Measurements from ENCODE around the gene CP. TPM values are rescaled to one million over a fixed set of nuclear protein-coding genes. Genes with fewer than 3 reads are reported as not detected.

CP gene
- total and polyA plus RNA-seq, 9 of the 15 experiments (the other 6 are each of a cell fraction or from before 2014, with no cell fraction given): 0.30 to 0.75 TPM; not detected in 7

- CTCF ChIA-PET (ENCODE audit: low intra/inter-chr PET ratio): no interaction called here
- POLR2A ChIA-PET: no interaction called here
- no peak for DNase-seq (ENCODE audit: extremely low read depth in 1 of 4, low spot score in 3 of 4)
- Histone ChIP-seq H3K9me1 (ENCODE audit: control insufficient read depth, insufficient read depth, low read length) (no peaks in the 10 kb centered on the region), H3K4me3 (no peak overlapping the region), H3K9ac (ENCODE audit: insufficient read depth in 1 of 2, low read depth in 2 of 2, low read length in 2 of 2) (no peak overlapping the region), H3K79me2 (ENCODE audit: control insufficient read depth, insufficient read depth, low read length) (no peaks in the 10 kb centered on the region), H2AFZ (ENCODE audit: low read depth, low read length) (no peak overlapping the region), H3K4me2 (ENCODE audit: insufficient read depth, low read length) (no peak overlapping the region), H3K9me3 (replicated peaks; ENCODE audit: control insufficient read depth, insufficient read depth, low read depth, low read length) (no peaks in the 10 kb centered on the region), H3K4me1 (replicated peaks in 1 of 2; ENCODE audit: control insufficient read depth in 2 of 2, insufficient read depth in 2 of 2, low read length in 2 of 2) (no peaks in the 10 kb centered on the region; a peak in 2 of 5 replicates), H3K36me3 (ENCODE audit: control insufficient read depth, insufficient read depth, low read length) (no peaks in the 10 kb centered on the region), H3K27me3 (ENCODE audit: control insufficient read depth in 2 of 2, insufficient read depth in 2 of 2, low read length in 2 of 2) (no peaks in the 10 kb centered on the region), H4K20me1 (replicated peaks; ENCODE audit: control insufficient read depth, insufficient read depth, low read length) (no peaks in the 10 kb centered on the region), H3K27ac (ENCODE audit: extremely low read depth, low read depth, low read length) (no peak overlapping the region)
- BruUV-seq (replicated peaks): no TSS peak
- intact Hi-C loops (cut with micrococcal nuclease): no loop called here
- FAIRE-seq: no peak
- ATAC-seq: no peak
- in situ Hi-C loops (cut with MboI): no loop called here
- WGBS (ENCODE audit: insufficient coverage, low coverage, missing lambda C conversion rate): 29% methylated on average over 2 of the region's 2 CpGs
- TF ChIP-seq ATF2 (CRISPR knock-in tag; IDR thresholded peaks at IDR 0.05) (no peak), BRCA1 (IDR thresholded peaks at IDR 0.05) (no peak), BRCA1 (CRISPR knock-in tag; IDR thresholded peaks at IDR 0.05) (no peak)
These were observed 6.1 kb downstream of the CP start for GRCh38 chr3:149215515-149215914.

GRCh38 chr3:149214702-149215101 lies 6.9 kb downstream of the CP start:
- Histone ChIP-seq H3K4me1 (replicated peaks in 1 of 2; ENCODE audit: control insufficient read depth in 2 of 2, insufficient read depth in 2 of 2, low read length in 2 of 2) (no peaks in the 10 kb centered on the region; a peak in 2 of 5 replicates), H3K4me3 (no peak overlapping the region), H3K9me1 (ENCODE audit: control insufficient read depth, insufficient read depth, low read length) (no peaks in the 10 kb centered on the region), H3K9me3 (replicated peaks; ENCODE audit: control insufficient read depth, insufficient read depth, low read depth, low read length) (no peaks in the 10 kb centered on the region), H4K20me1 (replicated peaks; ENCODE audit: control insufficient read depth, insufficient read depth, low read length) (no peaks in the 10 kb centered on the region), H3K27ac (ENCODE audit: extremely low read depth, low read depth, low read length) (no peak overlapping the region), H3K79me2 (ENCODE audit: control insufficient read depth, insufficient read depth, low read length) (no peaks in the 10 kb centered on the region), H3K9ac (ENCODE audit: insufficient read depth in 1 of 2, low read depth in 2 of 2, low read length in 2 of 2) (no peak overlapping the region), H3K4me2 (ENCODE audit: insufficient read depth, low read length) (no peak overlapping the region), H3K27me3 (ENCODE audit: control insufficient read depth in 2 of 2, insufficient read depth in 2 of 2, low read length in 2 of 2) (no peaks in the 10 kb centered on the region; a peak in 1 of 5 replicates), H2AFZ (ENCODE audit: low read depth, low read length) (no peak overlapping the region), H3K36me3 (ENCODE audit: control insufficient read depth, insufficient read depth, low read length) (no peaks in the 10 kb centered on the region)
- no peak for TF ChIP-seq IRF9 (tag; IDR thresholded peaks at IDR 0.05)
- no peak for TF ChIP-seq BCLAF1 (IDR thresholded peaks at IDR 0.05; ENCODE audit: borderline replicate concordance in 1 of 2, control insufficient read depth in 1 of 2, low read depth in 2 of 2, low read length in 1 of 2)
- no peak for TF ChIP-seq MCM5 (IDR thresholded peaks at IDR 0.05; ENCODE audit: low read depth)
- no peak for DNase-seq (ENCODE audit: extremely low read depth in 1 of 4, low spot score in 3 of 4)
- POLR2A ChIA-PET: no interaction called here
- in situ Hi-C loops (cut with MboI): no loop called here
- WGBS (ENCODE audit: insufficient coverage, low coverage, missing lambda C conversion rate): 0% methylated on average over 1 of the region's 1 CpG
- no peak for FAIRE-seq
- ATAC-seq: no peak
- CTCF ChIA-PET (ENCODE audit: low intra/inter-chr PET ratio): no interaction called here
- BruUV-seq (replicated peaks): no TSS peak
- intact Hi-C loops (cut with micrococcal nuclease): no loop called here
